ENCODE data around the gene PAN2.
A peak's percentile ranks its signal among the peaks of the same experiment; 100 is the strongest.

PAN2 gene, protein sequence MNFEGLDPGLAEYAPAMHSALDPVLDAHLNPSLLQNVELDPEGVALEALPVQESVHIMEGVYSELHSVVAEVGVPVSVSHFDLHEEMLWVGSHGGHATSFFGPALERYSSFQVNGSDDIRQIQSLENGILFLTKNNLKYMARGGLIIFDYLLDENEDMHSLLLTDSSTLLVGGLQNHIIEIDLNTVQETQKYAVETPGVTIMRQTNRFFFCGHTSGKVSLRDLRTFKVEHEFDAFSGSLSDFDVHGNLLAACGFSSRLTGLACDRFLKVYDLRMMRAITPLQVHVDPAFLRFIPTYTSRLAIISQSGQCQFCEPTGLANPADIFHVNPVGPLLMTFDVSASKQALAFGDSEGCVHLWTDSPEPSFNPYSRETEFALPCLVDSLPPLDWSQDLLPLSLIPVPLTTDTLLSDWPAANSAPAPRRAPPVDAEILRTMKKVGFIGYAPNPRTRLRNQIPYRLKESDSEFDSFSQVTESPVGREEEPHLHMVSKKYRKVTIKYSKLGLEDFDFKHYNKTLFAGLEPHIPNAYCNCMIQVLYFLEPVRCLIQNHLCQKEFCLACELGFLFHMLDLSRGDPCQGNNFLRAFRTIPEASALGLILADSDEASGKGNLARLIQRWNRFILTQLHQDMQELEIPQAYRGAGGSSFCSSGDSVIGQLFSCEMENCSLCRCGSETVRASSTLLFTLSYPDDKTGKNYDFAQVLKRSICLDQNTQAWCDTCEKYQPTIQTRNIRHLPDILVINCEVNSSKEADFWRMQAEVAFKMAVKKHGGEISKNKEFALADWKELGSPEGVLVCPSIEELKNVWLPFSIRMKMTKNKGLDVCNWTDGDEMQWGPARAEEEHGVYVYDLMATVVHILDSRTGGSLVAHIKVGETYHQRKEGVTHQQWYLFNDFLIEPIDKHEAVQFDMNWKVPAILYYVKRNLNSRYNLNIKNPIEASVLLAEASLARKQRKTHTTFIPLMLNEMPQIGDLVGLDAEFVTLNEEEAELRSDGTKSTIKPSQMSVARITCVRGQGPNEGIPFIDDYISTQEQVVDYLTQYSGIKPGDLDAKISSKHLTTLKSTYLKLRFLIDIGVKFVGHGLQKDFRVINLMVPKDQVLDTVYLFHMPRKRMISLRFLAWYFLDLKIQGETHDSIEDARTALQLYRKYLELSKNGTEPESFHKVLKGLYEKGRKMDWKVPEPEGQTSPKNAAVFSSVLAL

GRCh38 chr12:56333679-56334489, at the start of gene PAN2:
TSS of gene PAN2 (minus strand) at chr12:56334000. CDS start at chr12:56333094, 906 bp downstream.
- H3K4me1 ChIP-seq (ENCODE audit: control insufficient read depth, insufficient read depth, low read length) = peaks cover 4% of the 10 kb centered on the region
- no peaks in the 10 kb centered on the region for H3K27me3 ChIP-seq (ENCODE audit: control insufficient read depth, insufficient read depth, low read length)
- H3K9ac ChIP-seq (ENCODE audit: low read length) = peak within 1 kb of the TSS; percentile 77
- peak within 1 kb of the TSS; percentile 75 for H3K4me3 ChIP-seq (ENCODE audit: low read length)
- H3K36me3 ChIP-seq (ENCODE audit: control insufficient read depth, insufficient read depth, low read length) = no peaks in the 10 kb centered on the region
- peak within 1 kb of the TSS; percentile 86 for H3K27ac ChIP-seq (ENCODE audit: low read depth, low read length)

- no peak overlapping the region for H3K9ac ChIP-seq (ENCODE audit: low read length)
- H3K4me3 ChIP-seq (ENCODE audit: low read length) = no peak overlapping the region
- no peaks in the 10 kb centered on the region for H3K36me3 ChIP-seq (ENCODE audit: control insufficient read depth, insufficient read depth, low read length)
- no peak overlapping the region for H3K27ac ChIP-seq (ENCODE audit: low read depth, low read length)
- no peaks in the 10 kb centered on the region for H3K4me1 ChIP-seq (ENCODE audit: control insufficient read depth, insufficient read depth, low read length)
- H3K27me3 ChIP-seq (ENCODE audit: control insufficient read depth, insufficient read depth, low read length) = no peaks in the 10 kb centered on the region
Measured at GRCh38 chr12:56382611-56383010, 48.8 kb upstream of the PAN2 start.

- Histone ChIP-seq H3K4me3 (ENCODE audit: low read length) (no peak overlapping the region), H3K27me3 (ENCODE audit: control insufficient read depth, insufficient read depth, low read length) (no peaks in the 10 kb centered on the region), H3K4me1 (ENCODE audit: control insufficient read depth, insufficient read depth, low read length) (no peaks in the 10 kb centered on the region), H3K9ac (ENCODE audit: low read length) (no peak overlapping the region), H3K36me3 (ENCODE audit: control insufficient read depth, insufficient read depth, low read length) (no peaks in the 10 kb centered on the region), H3K27ac (ENCODE audit: low read depth, low read length) (no peak overlapping the region)
Measured at GRCh38 chr12:56377989-56378316, 44.2 kb upstream of the PAN2 start.

DNA sequence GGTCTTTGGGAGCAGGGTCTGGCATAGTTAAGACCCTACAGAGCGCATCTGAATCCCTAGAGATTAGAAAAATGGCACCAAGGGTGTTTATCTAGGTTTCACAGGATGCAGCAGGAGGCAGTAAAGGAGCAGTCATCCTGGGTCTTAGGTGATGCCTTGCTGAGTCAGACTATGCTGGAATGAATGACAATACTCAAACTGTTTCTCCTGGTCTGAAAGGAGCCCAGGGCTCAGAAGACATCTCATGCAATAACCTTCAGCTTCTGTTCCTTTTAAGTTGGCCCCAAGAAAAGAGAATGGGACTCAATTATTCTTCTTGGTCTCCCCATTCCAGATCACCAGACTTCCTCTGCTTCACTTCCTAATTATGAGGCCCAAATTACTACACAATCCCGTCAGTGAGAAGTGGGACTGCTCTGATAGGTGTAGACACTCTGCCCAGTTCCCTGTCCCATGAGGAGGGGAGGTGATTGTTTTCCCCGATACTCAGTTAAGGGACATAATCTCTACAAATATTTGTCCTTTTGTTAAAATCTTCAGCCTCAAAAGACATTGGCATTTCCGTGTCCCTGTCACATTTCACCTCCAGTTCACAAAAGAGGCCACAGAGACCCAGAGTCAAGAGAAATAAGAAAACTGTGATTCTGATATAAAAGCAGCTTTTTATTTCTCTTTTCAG, 43.6 kb upstream of the PAN2 start:
- H3K4me3 ChIP-seq (ENCODE audit: low read length) = no peak overlapping the region
- H3K4me1 ChIP-seq (ENCODE audit: control insufficient read depth, insufficient read depth, low read length) = no peaks in the 10 kb centered on the region
- no peak overlapping the region for H3K27ac ChIP-seq (ENCODE audit: low read depth, low read length)
- H3K36me3 ChIP-seq (ENCODE audit: control insufficient read depth, insufficient read depth, low read length) = no peaks in the 10 kb centered on the region
- H3K9ac ChIP-seq (ENCODE audit: low read length) = no peak overlapping the region
- H3K27me3 ChIP-seq (ENCODE audit: control insufficient read depth, insufficient read depth, low read length) = no peaks in the 10 kb centered on the region

GRCh38 chr12:56375598-56376434, 42.0 kb upstream of the PAN2 start:
- Histone ChIP-seq H3K4me3 (ENCODE audit: low read length) (no peak overlapping the region), H3K27me3 (ENCODE audit: control insufficient read depth, insufficient read depth, low read length) (no peaks in the 10 kb centered on the region), H3K36me3 (ENCODE audit: control insufficient read depth, insufficient read depth, low read length) (no peaks in the 10 kb centered on the region), H3K4me1 (ENCODE audit: control insufficient read depth, insufficient read depth, low read length) (no peaks in the 10 kb centered on the region), H3K27ac (ENCODE audit: low read depth, low read length) (no peak overlapping the region), H3K9ac (ENCODE audit: low read length) (no peak overlapping the region)

DNA sequence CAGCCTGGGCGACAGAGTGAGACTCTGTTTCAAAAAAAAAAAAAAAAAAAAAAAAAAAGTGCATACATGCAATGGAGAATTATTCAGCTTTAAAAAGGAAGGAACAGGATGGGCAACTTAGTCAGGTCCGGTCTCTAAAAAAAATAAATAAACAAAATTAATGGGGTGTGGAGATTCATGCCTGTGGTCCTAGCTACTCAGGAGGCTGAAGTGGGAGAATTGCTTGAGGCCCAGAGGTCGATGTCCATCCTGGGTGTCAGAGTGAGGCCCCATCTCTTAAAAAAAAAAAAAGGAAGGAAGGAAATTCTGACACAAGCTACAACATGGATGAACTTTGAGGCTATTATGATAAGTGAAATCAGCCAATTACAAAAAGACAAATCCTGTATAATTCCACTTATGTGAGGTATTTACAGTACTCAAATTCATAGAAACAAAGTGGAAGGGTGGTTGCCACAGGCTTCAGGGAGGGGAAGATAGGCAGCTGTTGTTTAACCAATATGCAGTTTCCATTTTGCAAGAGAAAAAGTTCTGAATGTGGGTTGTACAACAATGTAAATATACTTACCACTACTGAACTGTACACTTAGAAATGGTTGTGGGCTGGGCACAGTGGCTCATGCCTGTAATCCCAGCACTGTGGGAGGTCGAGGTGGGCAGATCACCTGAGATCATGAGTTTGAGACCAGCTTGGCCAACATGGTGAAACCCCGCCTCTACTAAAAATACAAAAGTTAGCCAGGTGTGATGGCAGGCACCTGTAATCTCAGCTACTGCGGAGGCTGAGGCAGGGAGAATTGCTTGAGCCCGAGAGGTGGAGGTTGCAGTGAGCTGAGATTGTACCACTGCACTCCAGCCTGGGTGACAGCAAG, 41.2 kb upstream of the PAN2 start:
- Histone ChIP-seq H3K27ac (ENCODE audit: low read depth, low read length) (no peak overlapping the region), H3K4me1 (ENCODE audit: control insufficient read depth, insufficient read depth, low read length) (no peaks in the 10 kb centered on the region), H3K27me3 (ENCODE audit: control insufficient read depth, insufficient read depth, low read length) (no peaks in the 10 kb centered on the region), H3K4me3 (ENCODE audit: low read length) (no peak overlapping the region), H3K9ac (ENCODE audit: low read length) (no peak overlapping the region), H3K36me3 (ENCODE audit: control insufficient read depth, insufficient read depth, low read length) (no peaks in the 10 kb centered on the region)

DNA sequence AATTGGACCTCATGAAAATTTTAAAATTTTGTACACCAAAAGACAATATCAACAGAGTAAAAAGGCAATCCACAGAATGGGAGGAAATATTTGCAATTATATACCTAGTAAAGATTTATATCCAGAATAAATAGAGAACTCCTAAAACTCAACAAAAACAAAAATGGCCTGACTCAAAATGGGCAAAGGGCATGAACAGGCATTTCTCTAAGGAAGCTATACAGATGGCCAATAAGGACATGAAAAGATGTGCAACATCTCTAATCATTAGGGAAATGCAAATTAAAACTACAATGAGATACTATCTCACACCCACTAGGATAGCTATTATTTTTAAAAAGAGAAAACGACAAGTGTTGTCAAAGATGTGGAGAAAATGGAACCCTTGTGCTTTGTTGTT, 39.7 kb upstream of the PAN2 start:
- Histone ChIP-seq H3K27ac (ENCODE audit: low read depth, low read length) (no peak overlapping the region), H3K27me3 (ENCODE audit: control insufficient read depth, insufficient read depth, low read length) (no peaks in the 10 kb centered on the region), H3K4me3 (ENCODE audit: low read length) (no peak overlapping the region), H3K36me3 (ENCODE audit: control insufficient read depth, insufficient read depth, low read length) (no peaks in the 10 kb centered on the region), H3K4me1 (ENCODE audit: control insufficient read depth, insufficient read depth, low read length) (no peaks in the 10 kb centered on the region), H3K9ac (ENCODE audit: low read length) (no peak overlapping the region)

DNA sequence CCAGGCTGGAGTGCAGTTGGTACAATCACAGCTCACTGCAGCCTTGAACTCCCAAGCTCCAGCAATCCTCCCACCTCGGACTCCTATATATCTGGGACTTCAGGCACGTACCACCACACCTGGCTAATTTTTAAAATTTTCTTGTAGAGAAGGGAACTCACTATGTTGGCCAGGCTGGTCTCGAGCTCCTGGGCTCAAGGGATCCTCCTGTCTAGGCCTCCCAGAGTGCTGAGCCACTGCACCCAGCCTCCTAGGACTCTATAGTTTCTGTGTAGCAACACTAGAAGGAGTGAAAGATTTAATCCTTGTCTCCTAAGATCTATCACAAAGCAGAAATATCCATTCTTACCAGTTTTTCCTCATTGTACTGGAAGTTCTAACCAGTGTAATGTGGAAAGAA, 33.1 kb upstream of the PAN2 start:
- H3K27me3 ChIP-seq (ENCODE audit: control insufficient read depth, insufficient read depth, low read length) = no peaks in the 10 kb centered on the region
- H3K9ac ChIP-seq (ENCODE audit: low read length) = no peak overlapping the region
- no peak overlapping the region for H3K4me3 ChIP-seq (ENCODE audit: low read length)
- H3K27ac ChIP-seq (ENCODE audit: low read depth, low read length) = no peak overlapping the region
- H3K4me1 ChIP-seq (ENCODE audit: control insufficient read depth, insufficient read depth, low read length) = no peaks in the 10 kb centered on the region
- no peaks in the 10 kb centered on the region for H3K36me3 ChIP-seq (ENCODE audit: control insufficient read depth, insufficient read depth, low read length)

- Histone ChIP-seq H3K27ac (ENCODE audit: low read depth, low read length) (no peak within 1 kb of the TSS), H3K4me1 (ENCODE audit: control insufficient read depth, insufficient read depth, low read length) (peaks cover 8% of the 10 kb centered on the region), H3K4me3 (ENCODE audit: low read length) (no peak within 1 kb of the TSS), H3K9ac (ENCODE audit: low read length) (no peak within 1 kb of the TSS), H3K36me3 (ENCODE audit: control insufficient read depth, insufficient read depth, low read length) (no peaks in the 10 kb centered on the region), H3K27me3 (ENCODE audit: control insufficient read depth, insufficient read depth, low read length) (no peaks in the 10 kb centered on the region)
Measured at GRCh38 chr12:56362130-56363059, 28.6 kb upstream of the PAN2 start, which contains the start of gene APOF. TSS of gene APOF (minus strand) at chr12:56362857. CDS start at chr12:56362745, 112 bp downstream.

Data from rectal smooth muscle tissue (tissue), 1 donor.